Subcutaneous abdominal adipose tissue (tissue), 5 donors: ENCODE data around the gene GPR137B.

Experiments used
- H3K27ac ChIP-seq: one replicate; pipeline ENCODE4 v1.7.0; 2013; ENCODE audit warnings: low read depth, mild to moderate bottlenecking, inconsistent platforms, low read length, moderate library complexity
- H3K27me3 ChIP-seq, 5 donors: one replicate each; pipeline ENCODE4 v1.7.0; 2013; ENCODE audit warnings: low read length in 5 of 5, inconsistent platforms in 1 of 5; ENCODE audit not compliant: control insufficient read depth in 5 of 5, insufficient read depth in 4 of 5
- H3K36me3 ChIP-seq, 5 donors: one replicate each; pipeline ENCODE4 v1.7.0; 2013; ENCODE audit warnings: low read length in 5 of 5; ENCODE audit not compliant: control insufficient read depth in 5 of 5, insufficient read depth in 5 of 5
- H3K4me1 ChIP-seq, 5 donors: one replicate each; pipeline ENCODE4 v1.7.0; 2013; ENCODE audit warnings: low read length in 5 of 5, mild to moderate bottlenecking in 3 of 5, moderate library complexity in 1 of 5; ENCODE audit not compliant: control insufficient read depth in 5 of 5, insufficient read depth in 5 of 5
- H3K4me3 ChIP-seq, 5 donors: one replicate each; pipeline ENCODE4 v1.7.0; 2013; ENCODE audit warnings: low read length in 5 of 5, low read depth in 1 of 5
- H3K9ac ChIP-seq, 5 donors: one replicate each; pipeline ENCODE4 v1.7.0; 2013; ENCODE audit warnings: low read length in 5 of 5, mild to moderate bottlenecking in 4 of 5, moderate library complexity in 3 of 5
- H3K9me3 ChIP-seq, 5 donors: one replicate each; pipeline ENCODE4 v1.7.0; 2013; ENCODE audit warnings: low read length in 5 of 5; ENCODE audit not compliant: control insufficient read depth in 5 of 5
- donor health status: healthy.
- donor health status: healthy.
- donor health status: healthy.
- donor health status: healthy.
- donor health status: healthy.

Gene GPR137B

GRCh38 chr1:236240675-236241074, 98.3 kb downstream of the GPR137B start:
- H3K9me3 ChIP-seq = no peaks in the 10 kb centered on the region
- no peaks in the 10 kb centered on the region for H3K27me3 ChIP-seq
- no peak overlapping the region for H3K27ac ChIP-seq
- no peak overlapping the region for H3K9ac ChIP-seq
- H3K4me3 ChIP-seq = no peak overlapping the region
- H3K36me3 ChIP-seq = peaks cover 0 to 14% (median 5%) of the 10 kb centered on the region in 5 donors
- no peaks in the 10 kb centered on the region for H3K4me1 ChIP-seq

GRCh38 chr1:236242568-236242967, 100.2 kb downstream of the GPR137B start:
- H3K27me3 ChIP-seq = no peaks in the 10 kb centered on the region
- H3K9me3 ChIP-seq = no peaks in the 10 kb centered on the region
- H3K4me3 ChIP-seq = no peak overlapping the region
- no peak overlapping the region for H3K27ac ChIP-seq
- no peak overlapping the region for H3K9ac ChIP-seq
- H3K4me1 ChIP-seq = no peaks in the 10 kb centered on the region
- peaks cover 0 to 10% (median 5%) of the 10 kb centered on the region in 5 donors for H3K36me3 ChIP-seq

GRCh38 chr1:236247286-236247685, 104.9 kb downstream of the GPR137B start:
- Histone ChIP-seq H3K27ac (no peak overlapping the region), H3K9me3 (no peaks in the 10 kb centered on the region), H3K4me1 (no peaks in the 10 kb centered on the region), H3K9ac (no peak overlapping the region), H3K27me3 (no peaks in the 10 kb centered on the region), H3K36me3 (peaks cover 0 to 18% (median 7%) of the 10 kb centered on the region in 5 donors), H3K4me3 (no peak overlapping the region)

GRCh38 chr1:236251587-236251986, 109.2 kb downstream of the GPR137B start:
- no peak overlapping the region for H3K4me3 ChIP-seq
- no peak overlapping the region for H3K27ac ChIP-seq
- no peaks in the 10 kb centered on the region for H3K9me3 ChIP-seq
- no peak overlapping the region for H3K9ac ChIP-seq
- no peaks in the 10 kb centered on the region for H3K27me3 ChIP-seq
- no peaks in the 10 kb centered on the region for H3K4me1 ChIP-seq
- H3K36me3 ChIP-seq = peaks cover 0 to 14% (median 0%) of the 10 kb centered on the region in 5 donors

- Histone ChIP-seq H3K9ac (no peak overlapping the region), H3K4me3 (no peak overlapping the region), H3K27ac (no peak overlapping the region), H3K9me3 (peaks cover 0 to 10% (median 3%) of the 10 kb centered on the region in 5 donors), H3K27me3 (no peaks in the 10 kb centered on the region), H3K4me1 (no peaks in the 10 kb centered on the region), H3K36me3 (peaks cover 0 to 12% (median 0%) of the 10 kb centered on the region in 5 donors)
Observed at GRCh38 chr1:236253119-236253518, 110.8 kb downstream of the GPR137B start.

- no peak overlapping the region for H3K9ac ChIP-seq
- H3K4me1 ChIP-seq = no peaks in the 10 kb centered on the region
- H3K36me3 ChIP-seq = peaks cover 0 to 9% (median 0%) of the 10 kb centered on the region in 5 donors
- no peaks in the 10 kb centered on the region for H3K27me3 ChIP-seq
- H3K4me3 ChIP-seq = no peak overlapping the region
- H3K9me3 ChIP-seq = peaks cover 0 to 19% (median 9%) of the 10 kb centered on the region in 5 donors
- H3K27ac ChIP-seq = no peak overlapping the region
Observed at GRCh38 chr1:236253918-236254637, 111.7 kb downstream of the GPR137B start.

- H3K4me1 ChIP-seq = no peaks in the 10 kb centered on the region
- H3K4me3 ChIP-seq = no peak overlapping the region
- no peaks in the 10 kb centered on the region for H3K27me3 ChIP-seq
- H3K27ac ChIP-seq = no peak overlapping the region
- H3K9me3 ChIP-seq = peaks cover 2 to 37% (median 24%) of the 10 kb centered on the region in 5 donors
- H3K9ac ChIP-seq = no peak overlapping the region
- H3K36me3 ChIP-seq = peaks cover 0 to 9% (median 3%) of the 10 kb centered on the region in 5 donors
Observed at GRCh38 chr1:236257216-236257615, 114.9 kb downstream of the GPR137B start.

- no peak overlapping the region for H3K27ac ChIP-seq
- H3K4me1 ChIP-seq = no peaks in the 10 kb centered on the region
- peaks cover 3 to 39% (median 24%) of the 10 kb centered on the region in 5 donors for H3K9me3 ChIP-seq
- H3K4me3 ChIP-seq = no peak overlapping the region
- H3K36me3 ChIP-seq = peaks cover 0 to 11% (median 5%) of the 10 kb centered on the region in 5 donors
- H3K27me3 ChIP-seq = no peaks in the 10 kb centered on the region
- no peak overlapping the region for H3K9ac ChIP-seq
Observed at GRCh38 chr1:236258114-236258622, 115.8 kb downstream of the GPR137B start.
